Parathyroid adenoma (tissue), 2 donors: ENCODE data around the gene SLC35E1.

Experiments used
- H2AFZ ChIP-seq: fragments of 300-600 bp; sonication (generic); one replicate; pipeline ENCODE4 v1.7.0; 2017; ENCODE audit warnings: antibody characterized with exemption, mild to moderate bottlenecking
- H3K27ac ChIP-seq: fragments of 300-600 bp; sonication (generic); one replicate; pipeline ENCODE4 v1.7.0; 2017
- H3K27me3 ChIP-seq: fragments of 300-600 bp; sonication (generic); one replicate; pipeline ENCODE4 v1.7.0; 2017; ENCODE audit warnings: low read length; ENCODE audit not compliant: control insufficient read depth, insufficient read depth
- H3K36me3 ChIP-seq: fragments of 300-600 bp; sonication (generic); one replicate; pipeline ENCODE4 v1.7.0; 2017; ENCODE audit warnings: low read length; ENCODE audit not compliant: control insufficient read depth, insufficient read depth
- H3K4me1 ChIP-seq: fragments of 300-600 bp; sonication (generic); one replicate; pipeline ENCODE4 v1.7.0; 2017; ENCODE audit warnings: control low read depth
- H3K4me2 ChIP-seq: fragments of 300-600 bp; sonication (generic); one replicate; pipeline ENCODE4 v1.7.0; 2017; ENCODE audit warnings: low read length
- H3K4me3 ChIP-seq: fragments of 300-600 bp; sonication (generic); one replicate; pipeline ENCODE4 v1.7.0; 2017; ENCODE audit warnings: low read depth, low read length
- H3K79me2 ChIP-seq: fragments of 300-600 bp; sonication (generic); one replicate; pipeline ENCODE4 v1.7.0; 2017; ENCODE audit warnings: control low read depth
- H3K9ac ChIP-seq: fragments of 300-600 bp; sonication (generic); one replicate; pipeline ENCODE4 v1.7.0; 2017; ENCODE audit warnings: mild to moderate bottlenecking
- H3K9me3 ChIP-seq: fragments of 300-600 bp; sonication (generic); one replicate; pipeline ENCODE4 v1.7.0; 2017; ENCODE audit warnings: low read length; ENCODE audit not compliant: control insufficient read depth
- TF ChIP-seq, protein P1 (sequence below): fragments of 300-600 bp; sonication (generic); IDR thresholded peaks from one replicate; pipeline ENCODE4 v1.7.0; 2017; ENCODE audit warnings: antibody characterized with exemption, mild to moderate bottlenecking
- donor health status: primary hyperparathyroidism.

The SLC35E1 gene

DNA sequence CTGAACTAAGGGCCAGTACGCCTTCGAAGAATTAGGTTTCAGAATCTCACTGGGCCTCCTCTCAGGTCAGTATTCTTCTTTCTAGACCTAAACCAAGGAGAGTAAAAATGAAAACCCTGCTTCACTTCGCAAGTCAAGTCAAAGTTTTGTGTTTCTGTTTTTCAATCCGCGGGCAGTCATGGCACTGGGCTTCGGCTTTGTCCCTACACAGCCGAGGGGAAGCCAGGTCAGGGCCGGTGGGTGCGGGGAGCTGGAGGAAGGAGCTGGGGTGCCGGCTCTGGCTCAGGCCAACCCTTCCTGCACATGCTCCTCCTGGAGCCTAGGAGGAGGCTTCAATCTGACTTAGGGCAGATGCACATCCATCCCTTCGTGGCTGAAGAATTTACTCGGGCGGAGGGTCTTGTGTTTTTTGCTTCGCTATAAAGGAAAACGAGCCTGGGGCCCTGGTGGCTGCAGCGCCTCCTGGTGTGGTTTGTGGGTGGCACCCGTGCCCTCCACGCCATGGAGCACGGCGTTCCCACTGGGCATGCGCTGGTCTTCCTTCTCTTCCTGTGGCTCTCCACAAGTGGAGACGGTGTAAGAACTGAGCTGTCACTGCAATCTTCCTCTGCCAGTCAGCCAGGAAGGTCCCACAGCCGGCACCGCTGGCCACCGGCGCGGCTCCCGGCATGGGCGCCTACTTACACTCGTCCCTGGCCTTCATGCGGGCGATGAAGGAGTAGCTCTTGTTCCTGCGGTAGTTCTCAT lies 53.6 kb downstream of the SLC35E1 start:
- no peak overlapping the region for H3K9ac ChIP-seq
- H3K4me3 ChIP-seq: no peak overlapping the region
- H2AFZ ChIP-seq: no peak overlapping the region
- no peaks in the 10 kb centered on the region for H3K9me3 ChIP-seq
- H3K4me2 ChIP-seq: no peak overlapping the region
- peaks cover 2% of the 10 kb centered on the region for H3K79me2 ChIP-seq
- TF ChIP-seq, protein P1, sequence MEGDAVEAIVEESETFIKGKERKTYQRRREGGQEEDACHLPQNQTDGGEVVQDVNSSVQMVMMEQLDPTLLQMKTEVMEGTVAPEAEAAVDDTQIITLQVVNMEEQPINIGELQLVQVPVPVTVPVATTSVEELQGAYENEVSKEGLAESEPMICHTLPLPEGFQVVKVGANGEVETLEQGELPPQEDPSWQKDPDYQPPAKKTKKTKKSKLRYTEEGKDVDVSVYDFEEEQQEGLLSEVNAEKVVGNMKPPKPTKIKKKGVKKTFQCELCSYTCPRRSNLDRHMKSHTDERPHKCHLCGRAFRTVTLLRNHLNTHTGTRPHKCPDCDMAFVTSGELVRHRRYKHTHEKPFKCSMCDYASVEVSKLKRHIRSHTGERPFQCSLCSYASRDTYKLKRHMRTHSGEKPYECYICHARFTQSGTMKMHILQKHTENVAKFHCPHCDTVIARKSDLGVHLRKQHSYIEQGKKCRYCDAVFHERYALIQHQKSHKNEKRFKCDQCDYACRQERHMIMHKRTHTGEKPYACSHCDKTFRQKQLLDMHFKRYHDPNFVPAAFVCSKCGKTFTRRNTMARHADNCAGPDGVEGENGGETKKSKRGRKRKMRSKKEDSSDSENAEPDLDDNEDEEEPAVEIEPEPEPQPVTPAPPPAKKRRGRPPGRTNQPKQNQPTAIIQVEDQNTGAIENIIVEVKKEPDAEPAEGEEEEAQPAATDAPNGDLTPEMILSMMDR: no peak
- H3K36me3 ChIP-seq: no peaks in the 10 kb centered on the region
- no peak overlapping the region for H3K27ac ChIP-seq
- H3K4me1 ChIP-seq: no peaks in the 10 kb centered on the region
- no peaks in the 10 kb centered on the region for H3K27me3 ChIP-seq

DNA sequence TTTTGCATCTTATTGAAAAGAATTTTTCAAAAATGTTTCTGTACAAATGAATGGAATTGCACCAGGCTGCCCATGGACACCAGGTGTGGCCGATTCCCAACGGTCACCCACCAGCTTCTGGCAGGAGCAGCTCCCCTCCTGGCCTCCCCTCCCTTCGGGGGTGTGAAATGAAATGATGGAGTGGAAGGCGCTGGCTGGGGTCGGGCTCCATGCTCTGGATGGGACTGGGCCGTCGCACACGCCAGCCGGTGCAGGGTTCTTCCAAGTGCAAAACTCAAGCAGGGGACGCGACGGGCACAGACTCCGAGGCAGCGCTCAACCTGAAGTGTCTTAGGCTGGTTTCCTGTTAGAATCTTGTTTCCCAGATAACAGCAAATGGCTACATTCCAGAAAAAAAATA lies 54.2 kb downstream of the SLC35E1 start:
- Histone ChIP-seq H3K4me1 (no peaks in the 10 kb centered on the region), H2AFZ (no peak overlapping the region), H3K9ac (no peak overlapping the region), H3K36me3 (no peaks in the 10 kb centered on the region), H3K4me3 (no peak overlapping the region), H3K79me2 (no peaks in the 10 kb centered on the region), H3K27ac (no peak overlapping the region), H3K9me3 (no peaks in the 10 kb centered on the region), H3K27me3 (no peaks in the 10 kb centered on the region), H3K4me2 (no peak overlapping the region)
- TF ChIP-seq, protein P1: no peak

DNA sequence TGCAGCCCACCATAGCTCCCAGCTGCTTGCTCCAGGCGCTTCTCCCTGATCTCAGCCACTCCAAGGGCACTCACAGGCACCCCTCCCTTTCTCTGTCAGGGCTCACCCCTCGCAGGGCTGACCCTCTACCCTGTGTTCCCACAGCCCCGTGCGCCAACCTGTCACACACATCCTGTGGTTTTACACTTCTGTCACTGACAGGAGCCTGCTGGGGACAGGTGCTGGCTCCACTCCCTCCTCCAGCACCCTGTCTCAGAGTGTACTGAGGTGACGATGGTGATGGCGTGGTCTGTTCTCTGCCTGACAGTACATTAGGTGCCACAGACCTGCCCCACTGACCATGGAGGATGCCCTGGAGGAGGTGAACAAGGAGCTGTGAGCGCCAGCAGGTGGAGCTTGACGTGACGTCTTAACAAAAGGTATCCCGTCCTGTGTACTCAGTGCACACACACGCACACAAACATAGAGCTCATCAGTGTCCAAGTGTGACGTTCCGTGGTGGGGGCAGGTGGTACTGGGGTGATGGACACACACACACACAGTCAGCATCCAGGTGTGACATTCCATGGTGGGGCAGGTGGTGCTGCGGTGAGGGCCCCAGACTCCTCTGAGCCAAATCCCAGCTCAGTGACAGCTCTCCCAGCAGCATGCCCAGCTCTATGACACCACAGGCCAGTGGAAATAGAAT lies 55.1 kb downstream of the SLC35E1 start:
- no peaks in the 10 kb centered on the region for H3K27me3 ChIP-seq
- TF ChIP-seq, protein P1: no peak
- H3K79me2 ChIP-seq: no peaks in the 10 kb centered on the region
- H3K36me3 ChIP-seq: no peaks in the 10 kb centered on the region
- no peaks in the 10 kb centered on the region for H3K9me3 ChIP-seq
- no peak overlapping the region for H3K27ac ChIP-seq
- H3K4me2 ChIP-seq: no peak overlapping the region
- H3K4me3 ChIP-seq: no peak overlapping the region
- H3K9ac ChIP-seq: no peak overlapping the region
- no peak overlapping the region for H2AFZ ChIP-seq
- no peaks in the 10 kb centered on the region for H3K4me1 ChIP-seq

DNA sequence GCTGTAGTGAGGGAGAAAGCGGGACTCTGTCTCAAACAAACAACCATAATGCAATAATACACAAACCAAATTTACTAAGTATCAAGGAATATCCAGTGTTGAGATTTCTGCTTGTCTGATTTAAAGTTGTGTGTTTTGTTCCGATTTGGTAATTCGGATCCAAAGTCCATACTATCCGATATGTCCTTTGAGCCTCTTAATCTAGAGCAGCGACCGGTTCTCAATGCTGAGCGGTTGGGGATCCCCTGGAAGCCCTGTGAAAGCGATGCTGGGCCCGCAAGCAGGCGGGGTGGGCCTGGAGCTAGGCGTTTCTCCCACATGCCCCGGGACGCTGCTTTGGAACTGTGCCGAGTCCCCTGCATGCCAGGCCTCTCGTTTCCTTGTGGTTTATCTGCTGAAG lies 55.8 kb downstream of the SLC35E1 start:
- Histone ChIP-seq H3K27me3 (no peaks in the 10 kb centered on the region), H3K4me1 (no peaks in the 10 kb centered on the region), H3K36me3 (no peaks in the 10 kb centered on the region), H3K4me2 (no peak overlapping the region), H3K79me2 (no peaks in the 10 kb centered on the region), H3K27ac (no peak overlapping the region), H3K4me3 (no peak overlapping the region), H3K9me3 (no peaks in the 10 kb centered on the region), H2AFZ (no peak overlapping the region), H3K9ac (no peak overlapping the region)
- TF ChIP-seq, protein P1: no peak
